Duodenal mucosa (tissue), 2 donors: ENCODE measurements around the gene LGALS9B.
"Not testable (repeated sequence)": the region's sequence is repeated elsewhere in the genome, so short reads cannot be mapped to it uniquely, and the experiment has no call there.

ENCODE experiments used
- H3K27ac ChIP-seq: one replicate; pipeline ENCODE4 v1.7.0; 2013; ENCODE audit warnings: low read depth, low read length
- H3K27me3 ChIP-seq, 2 donors: one replicate each; pipeline ENCODE4 v1.7.0; 2013; ENCODE audit warnings: low read length in 2 of 2, control low read depth in 1 of 2; ENCODE audit not compliant: insufficient read depth in 2 of 2, control insufficient read depth in 1 of 2
- H3K36me3 ChIP-seq, 2 donors: one replicate each; pipeline ENCODE4 v1.7.0; 2013; ENCODE audit warnings: low read length in 2 of 2, control low read depth in 1 of 2; ENCODE audit not compliant: insufficient read depth in 2 of 2, control insufficient read depth in 1 of 2
- H3K4me1 ChIP-seq, 2 donors: one replicate each; pipeline ENCODE4 v1.7.0; 2013; ENCODE audit warnings: low read length in 2 of 2, control low read depth in 1 of 2; ENCODE audit not compliant: insufficient read depth in 2 of 2, control insufficient read depth in 1 of 2
- H3K4me3 ChIP-seq, 2 donors: one replicate each; pipeline ENCODE4 v1.7.0; 2013; ENCODE audit warnings: low read length in 2 of 2, low read depth in 1 of 2
- H3K9ac ChIP-seq, 2 donors: one replicate each; pipeline ENCODE4 v1.7.0; 2013; ENCODE audit warnings: low read length in 2 of 2, low read depth in 1 of 2
- H3K9me3 ChIP-seq, 2 donors: one replicate each; pipeline ENCODE4 v1.7.0; 2013; ENCODE audit warnings: low read length in 2 of 2, control low read depth in 1 of 2; ENCODE audit not compliant: control insufficient read depth in 1 of 2

LGALS9B gene

GRCh38 chr17:20418838-20419237 is 48.5 kb downstream of the LGALS9B start:
- H3K4me1 ChIP-seq, H3K27ac ChIP-seq, H3K36me3 ChIP-seq, H3K9me3 ChIP-seq, H3K27me3 ChIP-seq, H3K4me3 ChIP-seq, H3K9ac ChIP-seq: not testable (repeated sequence)

GRCh38 chr17:20417492-20418080 is 49.8 kb downstream of the LGALS9B start:
- not testable (repeated sequence) for H3K27ac ChIP-seq, H3K9me3 ChIP-seq, H3K27me3 ChIP-seq, H3K4me1 ChIP-seq, H3K36me3 ChIP-seq, H3K9ac ChIP-seq, H3K4me3 ChIP-seq

- not testable (repeated sequence) for H3K4me1 ChIP-seq, H3K27me3 ChIP-seq, H3K9me3 ChIP-seq, H3K9ac ChIP-seq, H3K36me3 ChIP-seq, H3K4me3 ChIP-seq, H3K27ac ChIP-seq
Observed at GRCh38 chr17:20416381-20416911, 50.9 kb downstream of the LGALS9B start.

GRCh38 chr17:20415479-20415878 is 51.9 kb downstream of the LGALS9B start:
- not testable (repeated sequence) for H3K9me3 ChIP-seq, H3K27ac ChIP-seq, H3K4me3 ChIP-seq, H3K27me3 ChIP-seq, H3K4me1 ChIP-seq, H3K36me3 ChIP-seq, H3K9ac ChIP-seq

GRCh38 chr17:20401306-20402022 is 65.9 kb downstream of the LGALS9B start:
- H3K27me3 ChIP-seq, H3K4me3 ChIP-seq, H3K9ac ChIP-seq, H3K4me1 ChIP-seq, H3K36me3 ChIP-seq, H3K27ac ChIP-seq, H3K9me3 ChIP-seq: not testable (repeated sequence)

- H3K36me3 ChIP-seq, H3K4me1 ChIP-seq, H3K4me3 ChIP-seq, H3K9ac ChIP-seq, H3K9me3 ChIP-seq, H3K27ac ChIP-seq, H3K27me3 ChIP-seq: not testable (repeated sequence)
Observed at GRCh38 chr17:20400559-20401305, 66.6 kb downstream of the LGALS9B start.
